Esophagus muscularis mucosa (tissue), 3 donors: ENCODE results near the gene RHOBTB1.

Source experiments
- POLR2A ChIP-seq: fragments of 450-650 bp; IDR thresholded peaks from one replicate; pipeline ENCODE4 v1.6.1; 2017; ENCODE audit warnings: antibody characterized with exemption, moderate library complexity, mild to moderate bottlenecking, low read depth
- TF ChIP-seq, protein P1 (sequence below), 3 experiments: fragments of 200-600 bp in 2 of 3; fragments of 450-650 bp in 1 of 3; sonication (generic) in 2 of 3; IDR thresholded peaks; one replicate each; pipeline ENCODE4 v1.5.1; 2017 to 2019; ENCODE audit warnings: antibody characterized with exemption in 3 of 3, mild to moderate bottlenecking in 2 of 3, moderate library complexity in 1 of 3

DNA sequence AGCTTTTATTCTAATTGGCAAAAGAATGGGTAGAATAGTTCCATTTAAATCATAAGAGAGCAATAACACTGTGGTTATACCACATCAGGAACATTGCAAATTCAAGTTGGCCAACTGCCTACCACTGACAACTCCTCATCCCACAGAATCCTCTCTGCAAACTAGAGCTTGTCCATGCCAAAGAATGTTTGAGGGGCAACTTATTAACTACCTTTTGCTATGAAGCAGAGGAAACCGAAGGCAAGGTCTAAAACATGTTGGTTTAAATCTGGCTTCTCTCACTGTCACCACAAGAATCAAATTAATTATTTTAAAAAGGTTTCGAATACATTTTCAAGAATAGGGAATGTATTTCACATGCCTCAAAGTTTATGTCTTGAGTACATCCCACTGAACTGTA, 36.0 kb downstream of the RHOBTB1 start:
- no peak for TF ChIP-seq POLR2A
- TF ChIP-seq, protein P1, sequence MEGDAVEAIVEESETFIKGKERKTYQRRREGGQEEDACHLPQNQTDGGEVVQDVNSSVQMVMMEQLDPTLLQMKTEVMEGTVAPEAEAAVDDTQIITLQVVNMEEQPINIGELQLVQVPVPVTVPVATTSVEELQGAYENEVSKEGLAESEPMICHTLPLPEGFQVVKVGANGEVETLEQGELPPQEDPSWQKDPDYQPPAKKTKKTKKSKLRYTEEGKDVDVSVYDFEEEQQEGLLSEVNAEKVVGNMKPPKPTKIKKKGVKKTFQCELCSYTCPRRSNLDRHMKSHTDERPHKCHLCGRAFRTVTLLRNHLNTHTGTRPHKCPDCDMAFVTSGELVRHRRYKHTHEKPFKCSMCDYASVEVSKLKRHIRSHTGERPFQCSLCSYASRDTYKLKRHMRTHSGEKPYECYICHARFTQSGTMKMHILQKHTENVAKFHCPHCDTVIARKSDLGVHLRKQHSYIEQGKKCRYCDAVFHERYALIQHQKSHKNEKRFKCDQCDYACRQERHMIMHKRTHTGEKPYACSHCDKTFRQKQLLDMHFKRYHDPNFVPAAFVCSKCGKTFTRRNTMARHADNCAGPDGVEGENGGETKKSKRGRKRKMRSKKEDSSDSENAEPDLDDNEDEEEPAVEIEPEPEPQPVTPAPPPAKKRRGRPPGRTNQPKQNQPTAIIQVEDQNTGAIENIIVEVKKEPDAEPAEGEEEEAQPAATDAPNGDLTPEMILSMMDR (IDR thresholded peaks at IDR 0.05) = no peak
